GM11168 (cell line): ENCODE measurements around the gene STRA6.

Experiments
- in situ Hi-C: fragments of 300-500 bp; cut with MboI; formaldehyde crosslinking; loops from one replicate; pipeline ENCODE4 v1.12.0; 2022; ENCODE audit warnings: low sequenced_read_pairs; ENCODE audit not compliant: unreplicated experiment

STRA6 gene

GRCh38 chr15:74228723-74229081 is 26.1 kb upstream of the STRA6 start:
- in situ Hi-C loops: no loop called here

- in situ Hi-C loops: no loop called here
Measured at GRCh38 chr15:74227968-74228722, 25.6 kb upstream of the STRA6 start.

- in situ Hi-C loops: no loop called here
Measured at GRCh38 chr15:74226761-74227540, 24.4 kb upstream of the STRA6 start.

GRCh38 chr15:74225928-74226327 is 23.3 kb upstream of the STRA6 start:
- in situ Hi-C loops: no loop called here

- in situ Hi-C loops: no loop called here
Measured at GRCh38 chr15:74222240-74223119, 19.9 kb upstream of the STRA6 start.

- in situ Hi-C loops: no loop called here
Measured at GRCh38 chr15:74221399-74222239, 19.0 kb upstream of the STRA6 start.

GRCh38 chr15:74220475-74221248 is 18.1 kb upstream of the STRA6 start:
- in situ Hi-C loops: no loop called here

- in situ Hi-C loops: no loop called here
Measured at GRCh38 chr15:74217907-74218885, 15.6 kb upstream of the STRA6 start.

- in situ Hi-C loops: no loop called here
Measured at GRCh38 chr15:74216949-74217348, 14.4 kb upstream of the STRA6 start.

GRCh38 chr15:74215958-74216357 is 13.4 kb upstream of the STRA6 start:
- in situ Hi-C loops: no loop called here

GRCh38 chr15:74214324-74215021 is 11.9 kb upstream of the STRA6 start:
- in situ Hi-C loops: no loop called here

GRCh38 chr15:74213858-74214284 is 11.3 kb upstream of the STRA6 start:
- in situ Hi-C loops: no loop called here

- in situ Hi-C loops: no loop called here
Measured at GRCh38 chr15:74212494-74212893, 9.9 kb upstream of the STRA6 start.

GRCh38 chr15:74211656-74212055 is 9.1 kb upstream of the STRA6 start:
- in situ Hi-C loops: no loop called here

- in situ Hi-C loops: no loop called here
Measured at GRCh38 chr15:74210729-74211128, 8.1 kb upstream of the STRA6 start.

GRCh38 chr15:74209997-74210671 is 7.5 kb upstream of the STRA6 start:
- in situ Hi-C loops: no loop called here

GRCh38 chr15:74209560-74209958 is 7.0 kb upstream of the STRA6 start:
- in situ Hi-C loops: no loop called here
